HL-60 (cell line): ENCODE data around the gene SUPV3L1.

ENCODE experiments used
- DNase-seq, 2 experiments: peaks; one replicate each; pipeline ENCODE4 v3.0.0-alpha.2; 2010 to 2020; ENCODE audit warnings: low read depth in 1 of 2, low spot score in 1 of 2
- H3K27ac ChIP-seq: fragments of 250-450 bp; sonication (Bioruptor Pico); replicated peaks from 2 replicates; pipeline ENCODE4 v1.5.1; 2020; ENCODE audit warnings: mild to moderate bottlenecking, moderate library complexity
- H3K27me3 ChIP-seq: fragments of 250-450 bp; sonication (Bioruptor Pico); 2 replicates; pipeline ENCODE4 v1.5.1; 2021; ENCODE audit warnings: mild to moderate bottlenecking, moderate library complexity; ENCODE audit not compliant: insufficient read depth, poor library complexity, severe bottlenecking
- H3K4me3 ChIP-seq: replicated peaks from 2 replicates; pipeline ENCODE4 v1.5.1; 2011; ENCODE audit warnings: mild to moderate bottlenecking, control low read depth, low read length; ENCODE audit not compliant: insufficient read depth
- GABPA ChIP-seq: IDR thresholded peaks from 2 replicates; pipeline ENCODE4 v1.6.1; 2012; ENCODE audit warnings: low read depth
- POLR2AphosphoS5 ChIP-seq: IDR thresholded peaks from 2 replicates; pipeline ENCODE4 v1.6.1; 2012; ENCODE audit warnings: low read depth
- SPI1 ChIP-seq: IDR thresholded peaks from 2 replicates; pipeline ENCODE4 v1.6.1; 2012; ENCODE audit warnings: low read depth, mild to moderate bottlenecking, borderline replicate concordance
- TF ChIP-seq, protein P1 (sequence below): IDR thresholded peaks from one replicate; pipeline ENCODE4 v1.5.1; 2011; ENCODE audit warnings: low read length, control low read depth, inconsistent platforms; ENCODE audit not compliant: insufficient read depth
- TF ChIP-seq, protein P2 (sequence below): IDR thresholded peaks from 2 replicates; pipeline ENCODE4 v1.6.1; 2012; ENCODE audit warnings: low read depth; ENCODE audit not compliant: insufficient replicate concordance

SUPV3L1 gene

DNA sequence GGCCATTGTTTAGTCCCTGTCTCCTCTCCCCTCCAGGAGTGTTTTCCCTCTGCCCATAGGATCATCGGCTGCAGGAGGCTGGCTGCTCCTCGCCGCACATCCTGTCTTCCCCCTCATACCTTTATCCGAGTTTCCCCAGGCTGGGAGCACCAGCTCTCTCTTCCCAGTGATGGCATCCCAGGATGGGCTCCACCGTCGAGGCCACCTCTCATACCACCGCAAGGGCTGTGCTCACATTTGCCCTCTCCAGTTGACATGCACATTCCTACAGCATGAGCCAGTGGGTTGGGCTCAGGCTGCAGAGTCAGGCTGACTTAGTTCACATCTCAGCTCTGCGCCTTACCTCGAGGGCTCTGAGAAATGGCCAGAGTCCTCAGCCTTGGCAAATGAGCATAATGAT, 52.2 kb downstream of the SUPV3L1 start:
- no peak overlapping the region for H3K27ac ChIP-seq
- no peak for TF ChIP-seq GABPA
- no peak for TF ChIP-seq SPI1
- TF ChIP-seq, protein P1, sequence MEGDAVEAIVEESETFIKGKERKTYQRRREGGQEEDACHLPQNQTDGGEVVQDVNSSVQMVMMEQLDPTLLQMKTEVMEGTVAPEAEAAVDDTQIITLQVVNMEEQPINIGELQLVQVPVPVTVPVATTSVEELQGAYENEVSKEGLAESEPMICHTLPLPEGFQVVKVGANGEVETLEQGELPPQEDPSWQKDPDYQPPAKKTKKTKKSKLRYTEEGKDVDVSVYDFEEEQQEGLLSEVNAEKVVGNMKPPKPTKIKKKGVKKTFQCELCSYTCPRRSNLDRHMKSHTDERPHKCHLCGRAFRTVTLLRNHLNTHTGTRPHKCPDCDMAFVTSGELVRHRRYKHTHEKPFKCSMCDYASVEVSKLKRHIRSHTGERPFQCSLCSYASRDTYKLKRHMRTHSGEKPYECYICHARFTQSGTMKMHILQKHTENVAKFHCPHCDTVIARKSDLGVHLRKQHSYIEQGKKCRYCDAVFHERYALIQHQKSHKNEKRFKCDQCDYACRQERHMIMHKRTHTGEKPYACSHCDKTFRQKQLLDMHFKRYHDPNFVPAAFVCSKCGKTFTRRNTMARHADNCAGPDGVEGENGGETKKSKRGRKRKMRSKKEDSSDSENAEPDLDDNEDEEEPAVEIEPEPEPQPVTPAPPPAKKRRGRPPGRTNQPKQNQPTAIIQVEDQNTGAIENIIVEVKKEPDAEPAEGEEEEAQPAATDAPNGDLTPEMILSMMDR = no peak
- TF ChIP-seq, protein P2, sequence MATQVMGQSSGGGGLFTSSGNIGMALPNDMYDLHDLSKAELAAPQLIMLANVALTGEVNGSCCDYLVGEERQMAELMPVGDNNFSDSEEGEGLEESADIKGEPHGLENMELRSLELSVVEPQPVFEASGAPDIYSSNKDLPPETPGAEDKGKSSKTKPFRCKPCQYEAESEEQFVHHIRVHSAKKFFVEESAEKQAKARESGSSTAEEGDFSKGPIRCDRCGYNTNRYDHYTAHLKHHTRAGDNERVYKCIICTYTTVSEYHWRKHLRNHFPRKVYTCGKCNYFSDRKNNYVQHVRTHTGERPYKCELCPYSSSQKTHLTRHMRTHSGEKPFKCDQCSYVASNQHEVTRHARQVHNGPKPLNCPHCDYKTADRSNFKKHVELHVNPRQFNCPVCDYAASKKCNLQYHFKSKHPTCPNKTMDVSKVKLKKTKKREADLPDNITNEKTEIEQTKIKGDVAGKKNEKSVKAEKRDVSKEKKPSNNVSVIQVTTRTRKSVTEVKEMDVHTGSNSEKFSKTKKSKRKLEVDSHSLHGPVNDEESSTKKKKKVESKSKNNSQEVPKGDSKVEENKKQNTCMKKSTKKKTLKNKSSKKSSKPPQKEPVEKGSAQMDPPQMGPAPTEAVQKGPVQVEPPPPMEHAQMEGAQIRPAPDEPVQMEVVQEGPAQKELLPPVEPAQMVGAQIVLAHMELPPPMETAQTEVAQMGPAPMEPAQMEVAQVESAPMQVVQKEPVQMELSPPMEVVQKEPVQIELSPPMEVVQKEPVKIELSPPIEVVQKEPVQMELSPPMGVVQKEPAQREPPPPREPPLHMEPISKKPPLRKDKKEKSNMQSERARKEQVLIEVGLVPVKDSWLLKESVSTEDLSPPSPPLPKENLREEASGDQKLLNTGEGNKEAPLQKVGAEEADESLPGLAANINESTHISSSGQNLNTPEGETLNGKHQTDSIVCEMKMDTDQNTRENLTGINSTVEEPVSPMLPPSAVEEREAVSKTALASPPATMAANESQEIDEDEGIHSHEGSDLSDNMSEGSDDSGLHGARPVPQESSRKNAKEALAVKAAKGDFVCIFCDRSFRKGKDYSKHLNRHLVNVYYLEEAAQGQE = no peak
- no peak for TF ChIP-seq POLR2AphosphoS5
- no peak for DNase-seq
- H3K4me3 ChIP-seq = no peak overlapping the region
- H3K27me3 ChIP-seq = no peaks in the 10 kb centered on the region

DNA sequence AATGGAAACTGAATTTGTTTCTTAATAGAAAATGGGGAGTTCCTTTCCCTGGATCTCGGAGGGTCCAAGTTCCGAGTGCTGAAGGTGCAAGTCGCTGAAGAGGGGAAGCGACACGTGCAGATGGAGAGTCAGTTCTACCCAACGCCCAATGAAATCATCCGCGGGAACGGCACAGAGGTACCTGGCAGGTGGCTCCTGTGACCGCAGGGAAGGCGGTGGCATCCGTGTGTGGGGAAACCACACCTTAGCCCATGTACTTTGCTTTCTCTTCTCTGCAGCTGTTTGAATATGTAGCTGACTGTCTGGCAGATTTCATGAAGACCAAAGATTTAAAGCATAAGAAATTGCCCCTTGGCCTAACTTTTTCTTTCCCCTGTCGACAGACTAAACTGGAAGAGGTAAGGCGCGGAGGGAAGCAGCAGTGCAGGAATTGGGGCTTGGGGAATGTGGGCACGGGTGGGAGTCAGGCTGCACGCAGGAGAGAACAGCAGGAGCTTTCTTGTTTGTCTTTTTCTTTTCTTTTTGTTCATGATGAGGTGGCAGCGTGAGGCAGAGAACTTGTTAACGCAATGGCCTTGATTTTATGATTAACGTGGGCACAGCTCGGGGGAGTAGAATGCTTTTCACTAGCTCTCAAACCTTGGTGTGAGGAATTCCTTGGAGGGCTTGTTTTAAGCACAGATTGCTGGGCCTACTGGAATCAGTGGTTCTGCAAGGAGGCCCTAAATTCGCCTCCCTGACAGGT, 52.9 kb downstream of the SUPV3L1 start:
- Histone ChIP-seq H3K27ac (no peak overlapping the region), H3K4me3 (no peak overlapping the region), H3K27me3 (no peaks in the 10 kb centered on the region)
- TF ChIP-seq SPI1 (no peak), POLR2AphosphoS5 (no peak), GABPA (no peak)
- TF ChIP-seq, protein P2 = no peak
- TF ChIP-seq, protein P1 = no peak
- no peak for DNase-seq

DNA sequence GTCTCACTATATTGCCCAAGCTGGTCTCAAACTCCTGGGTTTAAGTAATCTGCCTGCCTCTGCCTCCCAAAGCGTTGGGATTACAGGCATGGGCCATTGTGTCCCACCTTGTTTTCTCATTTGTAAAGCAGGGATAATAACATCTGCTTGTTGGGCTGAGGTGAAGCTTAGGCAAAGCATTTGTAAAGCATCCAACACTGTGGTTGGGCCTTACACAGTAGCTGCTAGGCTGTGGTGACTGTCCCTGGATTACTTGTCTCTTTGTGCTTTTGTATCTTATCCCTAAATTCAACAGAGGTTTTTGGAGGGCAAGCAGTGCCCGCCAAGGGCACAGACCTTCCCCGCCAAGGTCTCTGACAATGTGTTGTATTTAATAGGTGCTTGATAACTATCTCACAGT, 54.4 kb downstream of the SUPV3L1 start:
- no peak overlapping the region for H3K27ac ChIP-seq
- H3K4me3 ChIP-seq = no peak overlapping the region
- no peak for DNase-seq
- TF ChIP-seq, protein P1 = no peak
- TF ChIP-seq POLR2AphosphoS5 (no peak), SPI1 (no peak), GABPA (no peak)
- TF ChIP-seq, protein P2 = no peak
- H3K27me3 ChIP-seq = no peaks in the 10 kb centered on the region
